Natural killer cell (primary cell): Measurements from ENCODE around the gene ZNF491. TPM values are rescaled to one million over a fixed set of nuclear protein-coding genes. Genes with fewer than 3 reads are reported as not detected.
A peak's percentile ranks its signal among the peaks of the same experiment; 100 is the strongest.

Experiments used
- ATAC-seq, 3 donors: fragments of 150-1000 bp in 2 of 3; fragments of 200-7000 bp in 1 of 3; cut with Tn5 transposase; 1 replicate in 1 of 3; 2 replicates in 2 of 3; pipeline ENCODE4 v1.10.0; 2021; ENCODE audit warnings: mild to moderate bottlenecking in 2 of 3, moderate library complexity in 2 of 3
- DNase-seq, 2 donors: peaks; one replicate each; pipeline versions ENCODE4 v3.0.0 to v3.0.0-alpha.2; 2013 to 2021; ENCODE audit warnings: mixed read lengths in 1 of 2
- H3K27ac ChIP-seq: one replicate; pipeline ENCODE4 v1.5.1; 2013; ENCODE audit warnings: mild to moderate bottlenecking, low read length
- H3K27me3 ChIP-seq: one replicate; pipeline ENCODE4 v1.6.1; 2013; ENCODE audit warnings: low read length; ENCODE audit not compliant: control insufficient read depth, insufficient read depth
- H3K36me3 ChIP-seq: one replicate; pipeline ENCODE4 v1.6.1; 2013; ENCODE audit warnings: low read length; ENCODE audit not compliant: control insufficient read depth, insufficient read depth
- H3K4me1 ChIP-seq: one replicate; pipeline ENCODE4 v1.6.1; 2013; ENCODE audit warnings: low read length; ENCODE audit not compliant: control insufficient read depth, insufficient read depth
- H3K4me3 ChIP-seq: one replicate; pipeline ENCODE4 v1.5.1; 2013; ENCODE audit warnings: low read length
- H3K9me3 ChIP-seq: one replicate; pipeline ENCODE4 v1.6.1; 2013; ENCODE audit warnings: low read length; ENCODE audit not compliant: control insufficient read depth, insufficient read depth
- H3K27ac Mint-ChIP-seq, 2 donors: one replicate each; pipeline ENCODE4 v1.8.0; 2022; ENCODE audit warnings: mild to moderate bottlenecking in 2 of 2, mixed read lengths in 2 of 2, moderate library complexity in 1 of 2
- H3K27me3 Mint-ChIP-seq, 2 donors: one replicate each; pipeline ENCODE4 v1.8.0; 2022; ENCODE audit warnings: low read depth in 2 of 2, mixed read lengths in 2 of 2
- H3K36me3 Mint-ChIP-seq: one replicate; pipeline ENCODE4 v1.8.0; 2022; ENCODE audit warnings: mixed read lengths
- H3K4me1 Mint-ChIP-seq, 2 donors: one replicate each; pipeline ENCODE4 v1.8.0; 2022; ENCODE audit warnings: mixed read lengths in 2 of 2
- H3K4me3 Mint-ChIP-seq: one replicate; pipeline ENCODE4 v1.8.0; 2022; ENCODE audit warnings: mild to moderate bottlenecking, moderate library complexity, mixed read lengths
- H3K9me3 Mint-ChIP-seq, 2 donors: one replicate each; pipeline ENCODE4 v1.8.0; 2022; ENCODE audit warnings: mixed read lengths in 2 of 2
- WGBS: methylation state at CpG from one replicate; pipeline ENCODE4 v1.1.7; 2013; ENCODE audit warnings: missing lambda C conversion rate; ENCODE audit not compliant: insufficient coverage; 5-methylcytosine and 5-hydroxymethylcytosine counted together
- intact Hi-C: fragments of 100-400 bp; cut with micrococcal nuclease; formaldehyde crosslinking; loops from one replicate; pipeline ENCODE4 v1.14.2; 2022
- total RNA-seq, 4 donors: library from RNA; stranded (reverse); fragments of 120-200 nt in 1 of 4; gene quantifications; one replicate each; pipeline versions ENCODE4 v1.2.3 to v1.2.4, GENCODE V29; 2013 to 2022
- TF ChIP-seq, protein P1 (sequence below): fragments of 200-600 bp; IDR thresholded peaks from one replicate; pipeline ENCODE4 v1.8.0; 2022; ENCODE audit warnings: antibody characterized with exemption

ZNF491 gene
- total RNA-seq, 3 donors from 2014 or later (not counting 1 experiment from before 2014, with no cell fraction given): 1.9 to 3.8 (median 3.7) TPM

DNA sequence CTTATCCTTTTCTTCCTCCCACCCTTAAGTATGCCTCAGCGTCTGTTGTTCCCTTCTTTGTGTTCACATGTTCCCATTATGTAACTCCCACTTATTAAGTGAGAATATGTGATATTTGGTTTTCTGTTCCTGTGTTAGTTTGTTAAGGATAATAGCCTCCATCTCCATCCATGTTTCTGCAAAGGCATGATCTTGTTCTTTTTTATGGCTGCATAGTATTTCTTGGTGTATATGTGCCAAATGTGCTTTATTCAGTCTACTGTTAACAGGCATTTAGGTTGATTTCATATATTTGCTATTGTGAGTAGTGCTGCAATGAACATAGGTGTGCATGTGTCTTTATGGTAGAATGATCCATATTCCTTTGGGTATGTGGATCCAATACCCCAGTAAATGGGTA, 34.7 kb upstream of the ZNF491 start:
- H3K27ac ChIP-seq: no peak overlapping the region
- H3K36me3 Mint-ChIP-seq: no peaks in the 10 kb centered on the region
- TF ChIP-seq, protein P1, sequence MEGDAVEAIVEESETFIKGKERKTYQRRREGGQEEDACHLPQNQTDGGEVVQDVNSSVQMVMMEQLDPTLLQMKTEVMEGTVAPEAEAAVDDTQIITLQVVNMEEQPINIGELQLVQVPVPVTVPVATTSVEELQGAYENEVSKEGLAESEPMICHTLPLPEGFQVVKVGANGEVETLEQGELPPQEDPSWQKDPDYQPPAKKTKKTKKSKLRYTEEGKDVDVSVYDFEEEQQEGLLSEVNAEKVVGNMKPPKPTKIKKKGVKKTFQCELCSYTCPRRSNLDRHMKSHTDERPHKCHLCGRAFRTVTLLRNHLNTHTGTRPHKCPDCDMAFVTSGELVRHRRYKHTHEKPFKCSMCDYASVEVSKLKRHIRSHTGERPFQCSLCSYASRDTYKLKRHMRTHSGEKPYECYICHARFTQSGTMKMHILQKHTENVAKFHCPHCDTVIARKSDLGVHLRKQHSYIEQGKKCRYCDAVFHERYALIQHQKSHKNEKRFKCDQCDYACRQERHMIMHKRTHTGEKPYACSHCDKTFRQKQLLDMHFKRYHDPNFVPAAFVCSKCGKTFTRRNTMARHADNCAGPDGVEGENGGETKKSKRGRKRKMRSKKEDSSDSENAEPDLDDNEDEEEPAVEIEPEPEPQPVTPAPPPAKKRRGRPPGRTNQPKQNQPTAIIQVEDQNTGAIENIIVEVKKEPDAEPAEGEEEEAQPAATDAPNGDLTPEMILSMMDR: no peak
- H3K27me3 Mint-ChIP-seq: peaks cover 10 to 16% of the 10 kb centered on the region in 2 donors
- DNase-seq: no peak
- H3K27me3 ChIP-seq: no peaks in the 10 kb centered on the region
- H3K27ac Mint-ChIP-seq: no peak overlapping the region
- intact Hi-C loops: no loop called here
- no peak for ATAC-seq
- H3K4me3 Mint-ChIP-seq: no peak overlapping the region
- H3K36me3 ChIP-seq: no peaks in the 10 kb centered on the region
- no peak overlapping the region for H3K4me3 ChIP-seq
- H3K9me3 Mint-ChIP-seq: no peaks in the 10 kb centered on the region
- peaks cover 19% of the 10 kb centered on the region for H3K4me1 ChIP-seq
- no peaks in the 10 kb centered on the region for H3K9me3 ChIP-seq
- WGBS: no CpG with 5 or more reads among the region's 1 CpG
- peaks cover 19 to 20% of the 10 kb centered on the region in 2 donors for H3K4me1 Mint-ChIP-seq

DNA sequence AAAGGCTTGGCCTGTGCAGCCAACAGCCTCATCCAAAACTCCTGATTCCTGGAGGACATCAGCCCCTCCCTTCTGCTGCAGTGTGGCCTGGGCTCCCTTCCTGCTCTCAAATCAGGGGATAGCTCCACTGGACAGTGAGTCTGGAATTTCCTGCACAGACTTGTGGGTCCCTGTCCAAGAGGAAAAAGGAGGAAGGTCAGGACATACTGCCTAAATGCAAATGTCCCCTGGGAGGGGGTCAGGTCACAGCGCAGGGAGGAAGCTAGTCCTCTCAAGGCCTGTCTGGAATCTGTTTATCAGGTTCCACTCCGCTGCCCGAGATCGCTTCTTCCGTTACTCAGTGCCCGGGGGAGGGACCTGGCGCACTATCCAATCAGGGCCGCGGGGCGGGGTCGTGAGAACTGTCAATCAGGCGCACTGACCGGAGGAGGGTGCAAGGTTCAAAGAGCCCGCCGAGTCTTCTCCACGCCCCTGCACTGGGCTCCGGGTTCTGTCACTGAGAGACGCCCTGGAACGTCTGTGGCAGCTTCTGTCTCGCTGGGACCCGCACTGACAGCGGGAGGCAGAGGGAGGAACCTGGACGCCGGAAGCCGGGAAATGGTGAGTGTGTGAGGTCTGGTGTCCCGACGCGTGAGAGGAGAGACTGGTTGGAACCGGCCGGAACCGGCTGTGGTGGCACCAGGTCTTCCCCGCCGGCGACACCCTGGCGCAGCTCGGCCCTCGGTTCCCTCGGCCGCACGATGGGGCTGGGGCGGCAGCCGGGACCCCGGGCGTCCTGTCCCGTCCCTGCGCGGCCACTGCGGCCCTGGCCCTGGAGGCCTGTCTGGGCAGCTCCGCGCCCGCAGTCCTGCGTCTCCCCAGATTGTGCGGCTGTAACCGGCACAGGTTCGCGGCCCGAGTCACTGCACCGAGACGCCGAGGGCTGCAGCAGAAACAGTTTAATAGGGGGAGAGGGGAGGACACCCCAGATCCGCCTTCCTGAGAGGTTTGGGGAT, 31.4 kb upstream of the ZNF491 start, which contains the start of gene ZNF441:
ZNF441 (plus strand) TSS at position 404 of the 995 bp plus-strand sequence; CDS start at position 598, 194 bp downstream.
- intact Hi-C loops: loop anchor here (1.0 kb wide), 1 partner anchor 28 kb away; no protein-coding TSS in a partner anchor
- Histone ChIP-seq H3K27ac (peak within 1 kb of the TSS; percentile 83), H3K27me3 (no peaks in the 10 kb centered on the region), H3K4me3 (peak within 1 kb of the TSS; percentile 65), H3K9me3 (peaks cover 4% of the 10 kb centered on the region), H3K4me1 (peaks cover 19% of the 10 kb centered on the region), H3K36me3 (no peaks in the 10 kb centered on the region)
- TF ChIP-seq, protein P1: no peak
- DNase-seq (peak; percentile 89 to 95), ATAC-seq (peak; percentile 92 to 97 (median 96))
- Mint-ChIP-seq H3K36me3 (no peaks in the 10 kb centered on the region), H3K9me3 (peaks cover 0 to under 1% of the 10 kb centered on the region in 2 donors), H3K4me3 (peak within 1 kb of the TSS; percentile 98), H3K27ac (peak within 1 kb of the TSS; percentile 91 to 98), H3K27me3 (peaks cover 0 to 3% of the 10 kb centered on the region in 2 donors), H3K4me1 (peaks cover 28 to 30% of the 10 kb centered on the region in 2 donors)
- WGBS: under 1% methylated on average over 61 of the region's 61 CpGs

DNA sequence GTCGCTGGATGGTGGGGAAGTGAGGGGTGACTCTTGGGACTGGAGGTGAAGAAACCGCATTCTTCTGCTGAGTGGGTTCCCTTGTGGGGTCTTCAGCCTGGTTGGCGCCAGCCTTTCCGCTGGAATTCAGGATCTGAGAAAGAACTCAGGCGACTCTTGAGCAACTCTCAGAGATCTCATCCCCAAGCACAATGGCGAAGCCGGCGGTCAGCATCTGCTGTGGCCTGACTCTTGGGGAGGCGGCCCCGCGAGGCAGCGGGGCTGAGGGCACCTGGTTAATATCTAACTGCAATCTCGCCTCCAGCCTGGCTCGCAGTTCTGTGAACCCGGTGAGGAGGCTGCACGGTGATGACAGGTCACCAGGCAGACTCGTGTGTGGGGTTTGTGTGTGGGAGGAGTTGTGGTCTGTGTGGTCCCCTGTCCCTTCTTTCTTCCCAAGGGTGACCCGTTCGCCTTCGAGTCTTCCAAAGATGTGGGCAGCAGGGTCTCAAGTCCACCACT, 30.6 kb upstream of the ZNF491 start:
- H3K27ac Mint-ChIP-seq: peak overlapping the region; percentile 91 to 98
- H3K27me3 Mint-ChIP-seq: peaks cover 0 to 3% of the 10 kb centered on the region in 2 donors
- DNase-seq (peak; percentile 38 to 39), ATAC-seq (peak in 2 of 3 donors; percentile 8 to 16)
- Histone ChIP-seq H3K4me1 (peaks cover 19% of the 10 kb centered on the region), H3K27ac (peak overlapping the region; percentile 83), H3K9me3 (peaks cover 10% of the 10 kb centered on the region), H3K27me3 (no peaks in the 10 kb centered on the region), H3K36me3 (no peaks in the 10 kb centered on the region), H3K4me3 (peak overlapping the region; percentile 65)
- TF ChIP-seq, protein P1: no peak
- peaks cover 0 to 4% of the 10 kb centered on the region in 2 donors for H3K9me3 Mint-ChIP-seq
- peaks cover 33 to 35% of the 10 kb centered on the region in 2 donors for H3K4me1 Mint-ChIP-seq
- H3K4me3 Mint-ChIP-seq: peak overlapping the region; percentile 98
- intact Hi-C loops: no loop called here
- 2% methylated on average over 20 of the region's 20 CpGs for WGBS
- H3K36me3 Mint-ChIP-seq: no peaks in the 10 kb centered on the region
